Measurements from ENCODE around the gene NCCRP1. TPM values are rescaled to one million over a fixed set of nuclear protein-coding genes. Genes with fewer than 3 reads are reported as not detected.
A peak's percentile ranks its signal among the peaks of the same experiment; 100 is the strongest.
"Not testable (repeated sequence)": the region's sequence is repeated elsewhere in the genome, so short reads cannot be mapped to it uniquely, and the experiment has no call there.

NCCRP1 gene
- total RNA-seq, 1 experiment from 2014 or later: 0.46 TPM

DNA sequence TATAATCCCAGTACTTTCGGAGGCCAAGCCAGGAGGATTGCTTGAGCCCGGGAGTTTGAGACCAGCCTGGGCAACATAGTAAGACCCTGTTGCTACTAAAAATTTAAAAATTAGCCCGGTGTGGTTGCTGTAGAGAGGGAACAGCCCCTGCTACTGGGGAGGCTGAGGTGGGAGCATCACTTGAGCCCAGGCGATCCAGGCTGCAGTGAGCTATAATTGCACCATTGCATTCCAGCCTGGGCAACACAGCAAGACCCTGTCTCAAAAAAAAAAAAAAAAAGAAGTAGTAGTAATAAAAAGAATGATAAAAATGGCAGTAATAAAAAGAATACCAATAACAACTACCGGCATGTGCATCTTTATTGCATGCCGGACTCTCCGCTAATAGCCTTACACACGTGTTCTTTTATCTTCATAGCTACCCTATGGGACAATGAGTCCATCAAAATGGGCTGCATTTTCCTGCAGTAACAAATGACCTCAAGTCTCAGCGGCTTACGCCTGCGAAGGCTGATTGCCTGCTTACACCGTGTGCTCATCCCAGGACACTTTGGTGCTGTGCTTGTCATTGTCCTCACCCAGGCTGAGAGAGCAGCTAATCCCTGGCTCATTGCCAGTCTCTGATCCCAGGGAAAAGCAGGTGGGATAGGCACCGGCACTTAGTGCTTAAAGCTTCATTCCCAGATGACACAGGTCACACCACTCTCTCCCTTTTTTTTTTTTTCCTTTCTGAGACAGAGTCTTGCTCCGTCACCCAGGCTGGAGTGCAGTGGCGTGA is 21.7 kb downstream of the NCCRP1 start:
- POLR2A ChIA-PET: interaction anchor here (0.5 to 0.7 kb wide), 4 partner anchors 210 to 1064 kb away, joined by 4 to 9 read pairs (median 5); no protein-coding TSS in a partner anchor
- intact Hi-C loops (cut with micrococcal nuclease; ENCODE audit: unreplicated experiment): no loop called here

DNA sequence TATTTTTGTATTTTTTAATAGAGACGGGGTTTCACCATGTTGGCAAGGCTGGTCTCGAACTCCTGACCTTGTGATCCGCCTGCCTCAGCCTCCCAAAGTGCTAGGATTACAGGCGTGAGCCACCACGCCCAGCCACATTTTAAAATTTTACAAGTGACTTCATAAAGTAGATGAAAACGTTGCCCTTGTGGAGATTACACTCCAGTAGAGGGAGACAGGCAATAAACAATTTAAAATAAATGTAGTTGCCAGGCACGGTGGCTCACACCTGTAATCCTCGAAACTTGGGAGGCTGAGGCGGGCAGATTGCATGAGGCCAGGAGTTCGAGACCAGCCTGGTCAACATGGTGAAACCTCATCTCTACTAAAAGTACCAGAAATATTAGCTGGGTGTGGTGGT is 22.3 kb downstream of the NCCRP1 start:
- H3K9me3 ChIP-seq (ENCODE audit: control insufficient read depth, insufficient read depth, low read depth, low read length); H3K4me3 ChIP-seq (ENCODE audit: low read depth in 2 of 2, low read length in 2 of 2); H3K27ac ChIP-seq (ENCODE audit: low read length); intact Hi-C loops (cut with micrococcal nuclease; ENCODE audit: unreplicated experiment); DNase-seq (ENCODE audit: low read depth, low spot score); BruUV-seq (replicated peaks); H3K4me1 ChIP-seq (ENCODE audit: control insufficient read depth, insufficient read depth, low read length); H3K36me3 ChIP-seq (ENCODE audit: control insufficient read depth, insufficient read depth, low read length); ATAC-seq: not testable (repeated sequence)
- peaks cover 14% of the 10 kb centered on the region for H3K27me3 ChIP-seq (ENCODE audit: control insufficient read depth, insufficient read depth, low read length)
- ChIA-PET POLR2A (interaction anchor here (0.7 kb wide), 1 partner anchor 1064 kb away, joined by 5 read pairs; no protein-coding TSS in a partner anchor), CTCF (interaction anchor here (0.5 to 1.2 kb wide), 7 partner anchors 9 to 728 kb away, joined by 3 to 6 read pairs (median 4); partner anchors contain the start of gene RPS16)
- in situ Hi-C loops (cut with HindIII; ENCODE audit: low pct_unique_long_range_greater_than_20kb, low sequenced_read_pairs): loop anchor here (5.0 kb wide), 3 partner anchors 33 to 558 kb away; partner anchors contain the start of genes LEUTX and SAMD4B

More for the DNA sequence above, 21.7 kb downstream of the NCCRP1 start:
- H3K4me3 ChIP-seq (ENCODE audit: low read depth in 2 of 2, low read length in 2 of 2): no peak overlapping the region
- DNase-seq (ENCODE audit: low read depth, low spot score) (no peak), ATAC-seq (0 out of 2 replicates have a peak, but pooled peaks have one; percentile 8)
- H3K27me3 ChIP-seq (ENCODE audit: control insufficient read depth, insufficient read depth, low read length): peaks cover 10% of the 10 kb centered on the region
- TF ChIP-seq TCF7L2 (IDR thresholded peaks at IDR 0.05; ENCODE audit: low read depth, low read length) (no peak), POLR2AphosphoS5 (IDR thresholded peaks at IDR 0.05; ENCODE audit: low read depth, low read length) (no peak), SIN3A (IDR thresholded peaks at IDR 0.05; ENCODE audit: borderline replicate concordance, insufficient read depth, low read depth, low read length) (no peak)
- TF ChIP-seq, protein P1, sequence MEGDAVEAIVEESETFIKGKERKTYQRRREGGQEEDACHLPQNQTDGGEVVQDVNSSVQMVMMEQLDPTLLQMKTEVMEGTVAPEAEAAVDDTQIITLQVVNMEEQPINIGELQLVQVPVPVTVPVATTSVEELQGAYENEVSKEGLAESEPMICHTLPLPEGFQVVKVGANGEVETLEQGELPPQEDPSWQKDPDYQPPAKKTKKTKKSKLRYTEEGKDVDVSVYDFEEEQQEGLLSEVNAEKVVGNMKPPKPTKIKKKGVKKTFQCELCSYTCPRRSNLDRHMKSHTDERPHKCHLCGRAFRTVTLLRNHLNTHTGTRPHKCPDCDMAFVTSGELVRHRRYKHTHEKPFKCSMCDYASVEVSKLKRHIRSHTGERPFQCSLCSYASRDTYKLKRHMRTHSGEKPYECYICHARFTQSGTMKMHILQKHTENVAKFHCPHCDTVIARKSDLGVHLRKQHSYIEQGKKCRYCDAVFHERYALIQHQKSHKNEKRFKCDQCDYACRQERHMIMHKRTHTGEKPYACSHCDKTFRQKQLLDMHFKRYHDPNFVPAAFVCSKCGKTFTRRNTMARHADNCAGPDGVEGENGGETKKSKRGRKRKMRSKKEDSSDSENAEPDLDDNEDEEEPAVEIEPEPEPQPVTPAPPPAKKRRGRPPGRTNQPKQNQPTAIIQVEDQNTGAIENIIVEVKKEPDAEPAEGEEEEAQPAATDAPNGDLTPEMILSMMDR (IDR thresholded peaks at IDR 0.05): no peak
- TF ChIP-seq, protein P2, sequence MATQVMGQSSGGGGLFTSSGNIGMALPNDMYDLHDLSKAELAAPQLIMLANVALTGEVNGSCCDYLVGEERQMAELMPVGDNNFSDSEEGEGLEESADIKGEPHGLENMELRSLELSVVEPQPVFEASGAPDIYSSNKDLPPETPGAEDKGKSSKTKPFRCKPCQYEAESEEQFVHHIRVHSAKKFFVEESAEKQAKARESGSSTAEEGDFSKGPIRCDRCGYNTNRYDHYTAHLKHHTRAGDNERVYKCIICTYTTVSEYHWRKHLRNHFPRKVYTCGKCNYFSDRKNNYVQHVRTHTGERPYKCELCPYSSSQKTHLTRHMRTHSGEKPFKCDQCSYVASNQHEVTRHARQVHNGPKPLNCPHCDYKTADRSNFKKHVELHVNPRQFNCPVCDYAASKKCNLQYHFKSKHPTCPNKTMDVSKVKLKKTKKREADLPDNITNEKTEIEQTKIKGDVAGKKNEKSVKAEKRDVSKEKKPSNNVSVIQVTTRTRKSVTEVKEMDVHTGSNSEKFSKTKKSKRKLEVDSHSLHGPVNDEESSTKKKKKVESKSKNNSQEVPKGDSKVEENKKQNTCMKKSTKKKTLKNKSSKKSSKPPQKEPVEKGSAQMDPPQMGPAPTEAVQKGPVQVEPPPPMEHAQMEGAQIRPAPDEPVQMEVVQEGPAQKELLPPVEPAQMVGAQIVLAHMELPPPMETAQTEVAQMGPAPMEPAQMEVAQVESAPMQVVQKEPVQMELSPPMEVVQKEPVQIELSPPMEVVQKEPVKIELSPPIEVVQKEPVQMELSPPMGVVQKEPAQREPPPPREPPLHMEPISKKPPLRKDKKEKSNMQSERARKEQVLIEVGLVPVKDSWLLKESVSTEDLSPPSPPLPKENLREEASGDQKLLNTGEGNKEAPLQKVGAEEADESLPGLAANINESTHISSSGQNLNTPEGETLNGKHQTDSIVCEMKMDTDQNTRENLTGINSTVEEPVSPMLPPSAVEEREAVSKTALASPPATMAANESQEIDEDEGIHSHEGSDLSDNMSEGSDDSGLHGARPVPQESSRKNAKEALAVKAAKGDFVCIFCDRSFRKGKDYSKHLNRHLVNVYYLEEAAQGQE (IDR thresholded peaks at IDR 0.05; ENCODE audit: insufficient read depth in 1 of 2, low read depth in 2 of 2, low read length in 1 of 2): no peak; a peak in 1 of 4 replicates
- peaks cover 4% of the 10 kb centered on the region; the same call in 1 of the 2 replicates for H3K9me3 ChIP-seq (ENCODE audit: control insufficient read depth, insufficient read depth, low read depth, low read length)
- H3K36me3 ChIP-seq (ENCODE audit: control insufficient read depth, insufficient read depth, low read length): no peaks in the 10 kb centered on the region
- no peaks in the 10 kb centered on the region for H3K4me1 ChIP-seq (ENCODE audit: control insufficient read depth, insufficient read depth, low read length)
- BruUV-seq (replicated peaks): no TSS peak
- CTCF ChIA-PET: interaction anchor here (0.5 to 1.2 kb wide), 12 partner anchors 12 to 1087 kb away, joined by 3 to 6 read pairs (median 4); partner anchors contain the start of genes GMFG and RPS16
- in situ Hi-C loops (cut with HindIII; ENCODE audit: low pct_unique_long_range_greater_than_20kb, low sequenced_read_pairs): loop anchor here (5.0 kb wide), 3 partner anchors 34 to 559 kb away; partner anchors contain the start of genes LEUTX and SAMD4B
- H3K27ac ChIP-seq (ENCODE audit: low read length): no peak overlapping the region

Data from Panc1 (cell line).